HepG2 (cell line): ENCODE results near the gene PPP1CB. TPM values are rescaled to one million over a fixed set of nuclear protein-coding genes. Genes with fewer than 3 reads are reported as not detected.

Experiments used
- ATAC-seq: fragments of 200-7000 bp; cut with Tn5 transposase; 3 replicates; pipeline ENCODE4 v1.9.1; 2020; ENCODE audit warnings: mild to moderate bottlenecking, moderate library complexity
- BruUV-seq: library from RNA; stranded (reverse); fragments of 400-500 nt; replicated peaks from 2 replicates; lab custom pipeline; 2021; lab: Mats Ljungman, UMichigan
- CTCF ChIA-PET: fragments of 300-600 bp; formaldehyde crosslinking; extraction: SDS; loops from one replicate; lab custom pipeline; 2021; ENCODE audit warnings: low total read pairs, inconsistent platforms, low intra/inter-chr PET ratio; lab: Yijun Ruan, JAX
- POLR2A ChIA-PET: fragments of 350-600 bp; sonication (Branson Sonifier 250); formaldehyde crosslinking; loops from one replicate; lab custom pipeline; 2020; ENCODE audit warnings: antibody characterized with exemption, inconsistent platforms; lab: Yijun Ruan, JAX
- DNase-seq: peaks from one replicate; pipeline ENCODE4 v3.0.0-alpha.2; 2015; ENCODE audit warnings: low spot score
- FAIRE-seq: peaks from 3 replicates; lab custom pipeline; 2011; peaks lifted over from hg19 to GRCh38; lab: Jason Lieb, UNC
- H2AFZ ChIP-seq: one replicate; pipeline ENCODE4 v1.6.1; 2011; ENCODE audit warnings: low read length, inconsistent platforms
- H3K27ac ChIP-seq: fragments of 300-600 bp; 3 replicates; pipeline ENCODE4 v1.8.0; 2011; ENCODE audit warnings: mixed run types, mild to moderate bottlenecking, mixed read lengths, low read length, inconsistent platforms; ENCODE audit not compliant: insufficient read depth; ENCODE audit errors: extremely low read length
- H3K27me3 ChIP-seq, 2 experiments: fragments of 200-600 bp in 1 of 2; 2 replicates in 1 of 2; 3 replicates in 1 of 2; pipeline versions ENCODE4 v1.6.0 to v1.8.0; 2011; ENCODE audit warnings: low read length in 2 of 2, mild to moderate bottlenecking in 2 of 2, moderate library complexity in 2 of 2, inconsistent platforms in 1 of 2; ENCODE audit not compliant: insufficient read depth in 2 of 2, control insufficient read depth in 1 of 2
- H3K36me3 ChIP-seq, 2 experiments: fragments of 200-600 bp in 1 of 2; replicated peaks in 1 of 2; 2 replicates in 1 of 2; 3 replicates in 1 of 2; pipeline versions ENCODE4 v1.5.1 to v1.8.0; 2011; ENCODE audit warnings: low read length in 2 of 2, inconsistent platforms in 1 of 2; ENCODE audit not compliant: insufficient read depth in 2 of 2, control insufficient read depth in 1 of 2
- H3K4me1 ChIP-seq: 2 replicates; pipeline ENCODE4 v1.5.1; 2012; ENCODE audit warnings: low read length, inconsistent platforms; ENCODE audit not compliant: insufficient read depth
- H3K4me2 ChIP-seq: 2 replicates; pipeline ENCODE4 v1.6.0; 2011; ENCODE audit warnings: low read depth, low read length, inconsistent platforms
- H3K4me3 ChIP-seq, 3 experiments: fragments of 200-600 bp in 1 of 3; sonication (generic), shearing (Covaris generic) in 1 of 3; replicated peaks in 1 of 3; 2 replicates each; pipeline ENCODE4 v1.5.1; 2011 to 2016; ENCODE audit warnings: low read length in 3 of 3, inconsistent platforms in 2 of 3, low read depth in 2 of 3, mild to moderate bottlenecking in 2 of 3, control low read depth in 1 of 3, mixed read lengths in 1 of 3; ENCODE audit not compliant: insufficient read depth in 1 of 3
- H3K79me2 ChIP-seq: one replicate; pipeline ENCODE4 v1.6.1; 2011; ENCODE audit warnings: low read length, inconsistent platforms; ENCODE audit not compliant: insufficient read depth
- H3K9ac ChIP-seq: 2 replicates; pipeline ENCODE4 v1.6.0; 2011; ENCODE audit warnings: mild to moderate bottlenecking, low read depth, low read length, inconsistent platforms; ENCODE audit not compliant: insufficient read depth
- H3K9me3 ChIP-seq: 2 replicates; pipeline ENCODE4 v1.5.1; 2012; ENCODE audit warnings: mild to moderate bottlenecking, low read length
- H4K20me1 ChIP-seq: 2 replicates; pipeline ENCODE4 v1.6.0; 2011; ENCODE audit warnings: inconsistent platforms, mild to moderate bottlenecking, low read length, moderate library complexity; ENCODE audit not compliant: insufficient read depth
- ARHGAP35 ChIP-seq: sonication (generic); formaldehyde crosslinking; IDR thresholded peaks from 2 replicates; pipeline ENCODE4 v1.9.0; 2022; ENCODE audit warnings: mild to moderate bottlenecking, inconsistent platforms, moderate library complexity, missing genetic modification reagents, borderline replicate concordance
- JDP2 ChIP-seq: sonication (generic); formaldehyde crosslinking; IDR thresholded peaks from 2 replicates; pipeline ENCODE4 v1.8.1; 2022; ENCODE audit warnings: missing genetic modification reagents, borderline replicate concordance
- MIXL1 ChIP-seq: IDR thresholded peaks from 2 replicates; pipeline ENCODE4 v1.6.1; 2016
- NCOA2 ChIP-seq: sonication (generic); formaldehyde crosslinking; IDR thresholded peaks from 2 replicates; pipeline ENCODE4 v1.8.0; 2022; ENCODE audit warnings: inconsistent platforms
- PAF1 ChIP-seq: IDR thresholded peaks from 2 replicates; pipeline ENCODE4 v1.6.1; 2016; ENCODE audit warnings: missing genetic modification reagents, missing compliant biosample characterization
- SALL2 ChIP-seq: sonication (generic); formaldehyde crosslinking; IDR thresholded peaks from 2 replicates; pipeline ENCODE4 v1.8.1; 2023; ENCODE audit warnings: mild to moderate bottlenecking, missing genetic modification reagents, inconsistent platforms
- TOPORS ChIP-seq: sonication (generic); formaldehyde crosslinking; IDR thresholded peaks from 2 replicates; pipeline ENCODE4 v1.8.0; 2023; ENCODE audit warnings: mild to moderate bottlenecking, missing genetic modification reagents
- ZBTB1 ChIP-seq: sonication (generic); formaldehyde crosslinking; IDR thresholded peaks from 2 replicates; pipeline ENCODE4 v1.4.0; 2020; ENCODE audit warnings: missing genetic modification reagents, borderline replicate concordance
- ZFAT ChIP-seq: sonication (generic); formaldehyde crosslinking; conservative IDR thresholded peaks from 2 replicates; pipeline ENCODE4 v1.8.1; 2023; ENCODE audit warnings: missing genetic modification reagents, inconsistent platforms
- ZKSCAN8 ChIP-seq: IDR thresholded peaks from 2 replicates; pipeline ENCODE4 v1.6.1; 2016; ENCODE audit warnings: borderline replicate concordance, missing genetic modification reagents, missing compliant biosample characterization
- ZNF354B ChIP-seq: sonication (generic); formaldehyde crosslinking; IDR thresholded peaks from 2 replicates; pipeline ENCODE4 v1.8.0; 2022; ENCODE audit warnings: mild to moderate bottlenecking, missing genetic modification reagents
- ZUFSP ChIP-seq: sonication (generic); formaldehyde crosslinking; IDR thresholded peaks from 2 replicates; pipeline ENCODE4 v1.9.0; 2021; ENCODE audit warnings: missing genetic modification reagents, mild to moderate bottlenecking, borderline replicate concordance
- WGBS: methylation state at CpG from one replicate; pipeline ENCODE4 v1.1.6; 2017; ENCODE audit warnings: low lambda C conversion rate; 5-methylcytosine and 5-hydroxymethylcytosine counted together
- in situ Hi-C: cut with HindIII; loops from 2 replicates; pipeline ENCODE4 v1.10.0; 2017; ENCODE audit warnings: low pct_unique_long_range_greater_than_20kb; ENCODE audit not compliant: extremely low pct_ligation_motif_present
- intact Hi-C: fragments of 100-400 bp; cut with micrococcal nuclease; formaldehyde crosslinking; loops from one replicate; pipeline ENCODE4 v1.10.0; 2022; ENCODE audit not compliant: unreplicated experiment
- polyA plus RNA-seq, 8 experiments: library from polyadenylated mRNA; depleted of rRNA in 3 of 8; stranded (reverse) in 7 of 8; unstranded in 1 of 8; fragments of >200 nt; fragmentation: Illumina TruSeq in 4 of 8; extraction: Trizol in 4 of 8; gene quantifications; 2 replicates each; pipeline versions ENCODE4 v1.2.1 to v1.2.3, GENCODE V29; 2011 to 2016; ENCODE audit warnings: low read depth in 4 of 8, missing spikeins in 1 of 8, mixed read lengths in 1 of 8; ENCODE audit not compliant: insufficient read depth in 1 of 8
- total RNA-seq, 5 experiments: library from RNA; depleted of rRNA; stranded (reverse); fragments of >200 nt; fragmentation: Illumina TruSeq; extraction: Trizol; gene quantifications; 2 replicates each; pipeline ENCODE4 v1.2.3, GENCODE V29; 2016; ENCODE audit warnings: low read depth in 1 of 5
- TF ChIP-seq, protein P1 (sequence below), 2 experiments: sonication (generic) in 1 of 2; formaldehyde crosslinking in 1 of 2; IDR thresholded peaks; 2 replicates each; pipeline versions ENCODE4 v1.6.1 to v1.9.0; 2014 to 2022; ENCODE audit warnings: antibody characterized with exemption in 1 of 2, borderline replicate concordance in 1 of 2, inconsistent platforms in 1 of 2, low read depth in 1 of 2, missing genetic modification reagents in 1 of 2
- TF ChIP-seq, protein P2 (sequence below): sonication (generic); formaldehyde crosslinking; IDR thresholded peaks from 2 replicates; pipeline ENCODE4 v1.4.0; 2020; ENCODE audit warnings: missing genetic modification reagents
- TF ChIP-seq, protein P3 (sequence below): sonication (generic); formaldehyde crosslinking; IDR thresholded peaks from 2 replicates; pipeline ENCODE4 v1.5.0; 2020; ENCODE audit warnings: missing genetic modification reagents

The PPP1CB gene
- total and polyA plus RNA-seq, 2 of the 13 experiments (the other 11 are each of a cell fraction or from before 2014, with no cell fraction given): 46.9 to 109 TPM

DNA sequence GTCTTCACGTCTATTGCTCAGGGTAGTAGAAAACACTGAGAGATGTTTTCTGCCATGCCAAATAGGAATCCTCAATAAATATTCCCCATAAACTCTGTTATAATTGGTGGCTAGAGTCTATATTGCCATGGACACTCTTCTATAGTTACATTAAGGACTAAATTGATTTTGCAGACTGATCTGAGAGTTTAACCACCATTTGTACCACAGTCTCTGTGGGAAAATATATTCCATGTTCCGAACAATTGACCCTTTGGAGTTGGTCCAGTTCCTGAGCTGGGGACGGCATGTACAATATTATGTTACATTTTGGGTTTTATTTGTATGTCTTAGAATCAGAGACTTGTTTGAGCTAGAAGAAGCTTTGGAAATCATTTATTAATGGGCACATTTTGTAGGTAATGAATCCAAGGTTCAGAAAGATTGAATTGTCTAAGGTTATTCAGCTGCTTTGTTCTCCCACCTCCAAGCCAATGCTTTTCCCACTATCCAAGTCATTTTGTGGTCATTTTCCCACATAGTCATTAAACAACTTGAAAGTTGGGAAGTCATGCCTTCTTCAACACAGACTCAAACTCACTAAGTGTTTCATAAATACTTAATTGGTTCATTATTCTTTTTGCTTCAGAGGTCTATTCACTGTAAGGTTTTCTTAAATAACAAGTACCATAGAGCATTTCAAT lies 5.1 kb upstream of the PPP1CB start:
- intact Hi-C loops (no loop called here), in situ Hi-C loops (no loop called here)
- FAIRE-seq (no peak), DNase-seq (no peak), ATAC-seq (no peak)
- no peak overlapping the region for H2AFZ ChIP-seq
- CTCF ChIA-PET: no interaction called here
- no peaks in the 10 kb centered on the region for H3K36me3 ChIP-seq
- H3K9ac ChIP-seq: no peak overlapping the region
- no peak overlapping the region for H3K4me2 ChIP-seq
- H3K27me3 ChIP-seq: no peaks in the 10 kb centered on the region; a peak in 1 of 5 replicates
- no peaks in the 10 kb centered on the region for H3K79me2 ChIP-seq
- H3K27ac ChIP-seq: no peak overlapping the region
- BruUV-seq: no TSS peak
- peaks cover 20% of the 10 kb centered on the region for H3K4me1 ChIP-seq
- POLR2A ChIA-PET: no interaction called here
- H3K4me3 ChIP-seq: no peak overlapping the region
- whole genome bisulfite sequencing: 93% methylated on average over 3 of the region's 3 CpGs
- H4K20me1 ChIP-seq: no peaks in the 10 kb centered on the region
- H3K9me3 ChIP-seq: no peaks in the 10 kb centered on the region
- TF ChIP-seq ZNF354B (no peak), MIXL1 (CRISPR knock-in tag) (no peak), ZKSCAN8 (CRISPR knock-in tag) (no peak), ZUFSP (CRISPR knock-in tag) (no peak), PAF1 (CRISPR knock-in tag) (no peak), SALL2 (no peak), TOPORS (CRISPR knock-in tag) (no peak), ZFAT (CRISPR knock-in tag) (no peak), NCOA2 (no peak), ARHGAP35 (no peak), JDP2 (no peak), ZBTB1 (CRISPR knock-in tag) (no peak)
- TF ChIP-seq, protein P1, sequence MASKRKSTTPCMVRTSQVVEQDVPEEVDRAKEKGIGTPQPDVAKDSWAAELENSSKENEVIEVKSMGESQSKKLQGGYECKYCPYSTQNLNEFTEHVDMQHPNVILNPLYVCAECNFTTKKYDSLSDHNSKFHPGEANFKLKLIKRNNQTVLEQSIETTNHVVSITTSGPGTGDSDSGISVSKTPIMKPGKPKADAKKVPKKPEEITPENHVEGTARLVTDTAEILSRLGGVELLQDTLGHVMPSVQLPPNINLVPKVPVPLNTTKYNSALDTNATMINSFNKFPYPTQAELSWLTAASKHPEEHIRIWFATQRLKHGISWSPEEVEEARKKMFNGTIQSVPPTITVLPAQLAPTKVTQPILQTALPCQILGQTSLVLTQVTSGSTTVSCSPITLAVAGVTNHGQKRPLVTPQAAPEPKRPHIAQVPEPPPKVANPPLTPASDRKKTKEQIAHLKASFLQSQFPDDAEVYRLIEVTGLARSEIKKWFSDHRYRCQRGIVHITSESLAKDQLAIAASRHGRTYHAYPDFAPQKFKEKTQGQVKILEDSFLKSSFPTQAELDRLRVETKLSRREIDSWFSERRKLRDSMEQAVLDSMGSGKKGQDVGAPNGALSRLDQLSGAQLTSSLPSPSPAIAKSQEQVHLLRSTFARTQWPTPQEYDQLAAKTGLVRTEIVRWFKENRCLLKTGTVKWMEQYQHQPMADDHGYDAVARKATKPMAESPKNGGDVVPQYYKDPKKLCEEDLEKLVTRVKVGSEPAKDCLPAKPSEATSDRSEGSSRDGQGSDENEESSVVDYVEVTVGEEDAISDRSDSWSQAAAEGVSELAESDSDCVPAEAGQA (IDR thresholded peaks at IDR 0.05; ENCODE audit: low read depth): no peak
- TF ChIP-seq, protein P1 (CRISPR knock-in tag; IDR thresholded peaks at IDR 0.05; ENCODE audit: borderline replicate concordance): no peak
- TF ChIP-seq, protein P2, sequence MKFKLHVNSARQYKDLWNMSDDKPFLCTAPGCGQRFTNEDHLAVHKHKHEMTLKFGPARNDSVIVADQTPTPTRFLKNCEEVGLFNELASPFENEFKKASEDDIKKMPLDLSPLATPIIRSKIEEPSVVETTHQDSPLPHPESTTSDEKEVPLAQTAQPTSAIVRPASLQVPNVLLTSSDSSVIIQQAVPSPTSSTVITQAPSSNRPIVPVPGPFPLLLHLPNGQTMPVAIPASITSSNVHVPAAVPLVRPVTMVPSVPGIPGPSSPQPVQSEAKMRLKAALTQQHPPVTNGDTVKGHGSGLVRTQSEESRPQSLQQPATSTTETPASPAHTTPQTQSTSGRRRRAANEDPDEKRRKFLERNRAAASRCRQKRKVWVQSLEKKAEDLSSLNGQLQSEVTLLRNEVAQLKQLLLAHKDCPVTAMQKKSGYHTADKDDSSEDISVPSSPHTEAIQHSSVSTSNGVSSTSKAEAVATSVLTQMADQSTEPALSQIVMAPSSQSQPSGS (CRISPR knock-in tag): no peak
- TF ChIP-seq, protein P3, sequence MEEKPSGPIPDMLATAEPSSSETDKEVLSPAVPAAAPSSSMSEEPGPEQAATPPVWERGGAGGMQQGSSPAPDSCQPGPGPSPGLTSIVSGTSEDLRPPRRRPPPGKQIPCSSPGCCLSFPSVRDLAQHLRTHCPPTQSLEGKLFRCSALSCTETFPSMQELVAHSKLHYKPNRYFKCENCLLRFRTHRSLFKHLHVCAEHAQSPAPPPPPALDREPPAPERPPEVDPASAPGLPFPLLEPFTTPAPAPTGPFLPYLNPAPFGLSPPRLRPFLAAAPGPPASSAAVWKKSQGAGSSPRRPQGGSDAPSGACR: no peak
